Measurements from ENCODE around the gene RASSF1. TPM values are rescaled to one million over a fixed set of nuclear protein-coding genes. Genes with fewer than 3 reads are reported as not detected.

RASSF1 gene
- total RNA-seq, 1 donor from 2014 or later: 39.5 TPM

GRCh38 chr3:50372349-50372748, 31.7 kb upstream of the RASSF1 start:
- Histone ChIP-seq H3K4me1 (no peaks in the 10 kb centered on the region), H3K27ac (no peak overlapping the region), H3K4me3 (no peak overlapping the region), H3K9me3 (no peaks in the 10 kb centered on the region), H3K27me3 (ENCODE audit: low read depth) (no peaks in the 10 kb centered on the region), H3K36me3 (peaks cover 7% of the 10 kb centered on the region)
- ATAC-seq (no peak), DNase-seq (no peak)
- intact Hi-C loops (cut with DNase I): no loop called here
- TF ChIP-seq CTCF (IDR thresholded peaks at IDR 0.05): no peak

DNA sequence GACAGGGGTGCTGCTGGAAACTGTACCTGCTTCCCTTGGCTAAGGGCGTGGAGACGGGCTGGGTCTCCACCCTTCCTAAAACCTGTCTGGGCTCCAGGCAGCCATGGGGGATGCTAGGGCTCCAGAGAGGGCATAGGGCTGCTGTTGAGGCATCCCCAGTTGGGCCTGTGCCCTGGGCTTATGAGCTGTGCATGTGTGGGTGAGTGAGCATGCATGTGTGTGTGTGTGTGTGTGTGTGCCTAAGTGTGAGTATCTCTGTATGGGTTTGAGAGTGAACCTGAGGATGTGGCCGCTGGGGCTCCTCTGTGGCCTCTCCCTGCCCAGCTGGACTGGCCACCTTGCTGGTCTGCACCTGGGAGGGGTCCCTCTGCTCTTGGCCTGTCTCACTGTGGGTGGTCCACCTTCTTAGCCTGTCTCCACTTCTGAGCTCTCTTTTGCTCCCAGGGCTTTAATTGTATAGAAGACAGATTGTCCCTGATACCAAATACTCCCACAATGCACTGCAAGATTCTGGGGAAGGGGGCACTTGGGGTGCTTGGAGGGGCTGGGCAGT, 30.6 kb upstream of the RASSF1 start:
- Histone ChIP-seq H3K4me3 (no peak overlapping the region), H3K27ac (no peak overlapping the region), H3K36me3 (peaks cover 7% of the 10 kb centered on the region), H3K4me1 (no peaks in the 10 kb centered on the region), H3K27me3 (ENCODE audit: low read depth) (no peaks in the 10 kb centered on the region), H3K9me3 (no peaks in the 10 kb centered on the region)
- ATAC-seq (no peak), DNase-seq (no peak)
- TF ChIP-seq CTCF (IDR thresholded peaks at IDR 0.05): no peak
- intact Hi-C loops (cut with DNase I): no loop called here

- H3K4me1 ChIP-seq: peaks cover 2% of the 10 kb centered on the region
- no peak overlapping the region for H3K4me3 ChIP-seq
- TF ChIP-seq CTCF (IDR thresholded peaks at IDR 0.05): no peak
- no peaks in the 10 kb centered on the region for H3K27me3 ChIP-seq (ENCODE audit: low read depth)
- no peak overlapping the region for H3K27ac ChIP-seq
- H3K36me3 ChIP-seq: peaks cover 11% of the 10 kb centered on the region
- DNase-seq: no peak
- intact Hi-C loops (cut with DNase I): no loop called here
- ATAC-seq: no peak
- no peaks in the 10 kb centered on the region for H3K9me3 ChIP-seq
These were observed 30.0 kb upstream of the RASSF1 start for GRCh38 chr3:50370594-50370993.

GRCh38 chr3:50369012-50369670, 28.5 kb upstream of the RASSF1 start:
- intact Hi-C loops (cut with DNase I): no loop called here
- no peaks in the 10 kb centered on the region for H3K27me3 ChIP-seq (ENCODE audit: low read depth)
- DNase-seq (no peak), ATAC-seq (no peak)
- no peak overlapping the region for H3K27ac ChIP-seq
- H3K9me3 ChIP-seq: no peaks in the 10 kb centered on the region
- H3K4me3 ChIP-seq: no peak overlapping the region
- peaks cover 12% of the 10 kb centered on the region for H3K4me1 ChIP-seq
- no peak for TF ChIP-seq CTCF (IDR thresholded peaks at IDR 0.05)
- H3K36me3 ChIP-seq: peaks cover 11% of the 10 kb centered on the region

GRCh38 chr3:50365842-50366220, 25.2 kb upstream of the RASSF1 start:
- intact Hi-C loops (cut with DNase I): no loop called here

More at GRCh38 chr3:50365842-50366220, 25.2 kb upstream of the RASSF1 start:
- DNase-seq (no peak), ATAC-seq (no peak)
- H3K4me1 ChIP-seq: peaks cover 12% of the 10 kb centered on the region
- TF ChIP-seq CTCF (IDR thresholded peaks at IDR 0.05): no peak
- peaks cover 11% of the 10 kb centered on the region for H3K36me3 ChIP-seq
- H3K4me3 ChIP-seq: peak overlapping the region; percentile 61
- peak overlapping the region; percentile 49 for H3K27ac ChIP-seq
- no peaks in the 10 kb centered on the region for H3K9me3 ChIP-seq
- H3K27me3 ChIP-seq (ENCODE audit: low read depth): no peaks in the 10 kb centered on the region

Data from lower lobe of right lung (tissue), 2 donors.